GM19328 (cell line): ENCODE results near the gene NFIB.

ENCODE experiments used
- ATAC-seq: cut with Tn5 transposase; IDR thresholded peaks from one replicate; pipeline ENCODE4 v1.9.1; 2021; ENCODE audit warnings: mild to moderate bottlenecking, moderate library complexity; ENCODE audit not compliant: unreplicated experiment

The NFIB gene

GRCh38 chr9:14307989-14308852 is 5.7 kb downstream of the NFIB start:
- ATAC-seq: no peak

DNA sequence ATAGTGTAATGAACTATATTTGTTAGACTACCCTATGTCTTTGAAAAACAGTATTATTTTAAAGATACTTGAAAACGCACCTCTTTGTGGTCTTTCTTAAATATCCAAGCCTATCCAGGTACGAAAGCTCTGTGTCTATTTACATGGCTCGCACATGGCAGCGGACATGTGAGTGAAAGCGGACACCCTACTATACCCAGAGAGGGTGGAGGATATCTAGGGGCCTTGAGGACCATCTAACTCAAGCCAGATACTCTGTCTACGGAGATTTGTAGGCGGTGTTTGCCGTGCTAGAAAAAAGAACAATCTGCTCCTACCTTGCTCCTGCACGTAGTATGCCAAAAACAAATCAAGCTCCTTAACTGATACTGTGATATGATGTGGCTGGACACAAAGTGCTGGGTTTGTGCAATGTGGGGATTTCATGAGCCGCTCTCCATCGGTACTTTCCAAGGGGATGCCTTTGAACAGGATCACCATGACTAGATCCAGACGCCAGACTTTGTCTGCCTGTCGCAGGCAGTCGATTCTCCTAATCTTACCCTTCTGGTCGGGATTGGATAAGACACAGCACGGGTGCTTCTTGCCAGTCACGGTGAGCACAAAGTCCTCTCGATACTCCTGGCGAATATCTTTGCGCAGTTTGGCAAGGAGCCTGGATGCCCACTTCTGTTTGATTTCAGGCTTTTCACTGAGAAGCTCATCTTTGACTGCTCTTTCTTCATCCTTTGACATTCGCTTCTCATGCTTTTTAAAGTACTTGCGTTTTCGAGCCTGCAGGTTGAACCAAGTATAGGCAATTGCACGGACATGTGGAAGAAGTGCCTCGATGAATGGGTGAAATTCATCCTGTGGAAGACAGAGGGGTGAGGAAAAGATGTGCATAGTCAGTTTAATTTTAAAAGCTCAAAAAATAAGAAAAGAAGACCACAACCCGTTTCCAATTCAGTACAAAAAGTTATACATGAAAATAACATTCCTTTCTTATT is 7.0 kb downstream of the NFIB start:
- no peak for ATAC-seq

DNA sequence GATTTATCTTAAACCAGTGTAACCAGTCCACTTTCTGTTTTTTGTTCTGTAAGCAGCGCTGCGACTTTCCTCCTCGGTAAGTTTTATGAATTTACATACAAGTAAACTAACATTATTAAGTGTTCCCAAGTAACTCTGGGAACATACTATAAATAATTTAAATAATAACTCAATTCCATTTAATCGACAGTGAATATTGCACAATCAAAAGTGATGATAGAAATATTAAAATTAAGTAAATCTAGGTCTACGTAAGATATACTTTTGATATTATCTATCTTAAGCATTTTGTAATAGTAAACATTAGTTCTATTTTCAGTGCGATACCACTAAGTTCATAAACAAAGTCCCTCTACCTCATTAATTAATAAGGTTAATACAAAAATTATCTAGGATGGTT is 7.8 kb downstream of the NFIB start:
- ATAC-seq: no peak

DNA sequence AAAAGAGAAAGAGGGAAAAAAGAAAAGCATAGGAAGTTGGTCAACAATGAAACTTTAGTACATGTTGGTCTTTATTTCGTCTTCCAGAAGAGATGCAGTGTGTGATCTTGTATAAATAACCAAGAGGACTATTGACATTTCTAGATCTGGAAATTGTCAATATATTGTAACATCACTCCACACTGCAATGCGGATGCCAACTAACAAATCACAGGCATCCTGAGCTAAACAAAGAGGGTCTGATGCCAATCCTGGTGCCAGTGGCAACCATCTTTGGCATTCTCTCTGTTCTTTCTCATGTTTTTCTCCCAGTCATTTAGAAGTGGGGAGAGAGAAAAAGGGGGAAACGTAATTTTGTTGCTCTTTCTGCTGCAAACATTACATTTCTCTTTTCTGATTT is 9.7 kb downstream of the NFIB start:
- no peak for ATAC-seq

- ATAC-seq: no peak
Measured at GRCh38 chr9:14303521-14303920, 10.4 kb downstream of the NFIB start.

DNA sequence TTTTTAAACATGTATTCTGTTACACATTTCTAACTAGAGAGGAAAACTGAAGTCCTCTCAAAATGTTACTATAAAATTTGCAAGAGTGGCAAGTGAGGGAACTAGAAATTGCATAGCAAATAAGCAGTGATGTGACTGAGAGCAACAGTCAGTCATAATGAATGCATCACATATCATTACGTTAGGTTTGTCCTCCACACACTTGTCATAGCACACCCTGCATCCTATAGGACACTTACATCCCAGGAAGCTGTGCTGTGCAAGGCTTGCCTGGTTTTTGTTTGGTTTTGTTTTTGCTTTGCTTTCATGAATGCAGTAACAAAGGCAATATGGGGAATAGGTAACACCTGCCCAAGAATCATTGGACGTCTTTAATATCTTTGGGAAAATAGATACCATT is 10.8 kb downstream of the NFIB start:
- no peak for ATAC-seq

GRCh38 chr9:14302405-14302804 is 11.5 kb downstream of the NFIB start:
- no peak for ATAC-seq

GRCh38 chr9:14301583-14302021 is 12.3 kb downstream of the NFIB start:
- ATAC-seq: no peak

DNA sequence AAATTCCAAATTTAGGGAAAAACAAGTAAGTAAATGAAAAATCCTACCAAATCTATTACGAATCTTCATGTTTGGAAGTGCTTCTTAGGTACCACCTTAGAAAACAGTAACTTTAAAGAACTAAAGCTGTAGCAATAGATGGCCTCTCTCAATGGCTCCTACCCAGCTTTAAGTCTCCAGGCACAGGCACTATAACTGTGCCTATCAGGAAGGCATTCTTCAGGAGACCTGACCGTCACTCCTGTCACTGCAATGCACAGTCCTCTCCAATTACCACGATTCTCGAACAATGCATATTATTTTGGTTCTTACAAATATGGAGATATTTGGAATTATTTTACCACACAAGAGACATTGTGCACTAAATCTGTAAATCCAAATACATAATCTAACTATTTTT is 12.9 kb downstream of the NFIB start:
- no peak for ATAC-seq

DNA sequence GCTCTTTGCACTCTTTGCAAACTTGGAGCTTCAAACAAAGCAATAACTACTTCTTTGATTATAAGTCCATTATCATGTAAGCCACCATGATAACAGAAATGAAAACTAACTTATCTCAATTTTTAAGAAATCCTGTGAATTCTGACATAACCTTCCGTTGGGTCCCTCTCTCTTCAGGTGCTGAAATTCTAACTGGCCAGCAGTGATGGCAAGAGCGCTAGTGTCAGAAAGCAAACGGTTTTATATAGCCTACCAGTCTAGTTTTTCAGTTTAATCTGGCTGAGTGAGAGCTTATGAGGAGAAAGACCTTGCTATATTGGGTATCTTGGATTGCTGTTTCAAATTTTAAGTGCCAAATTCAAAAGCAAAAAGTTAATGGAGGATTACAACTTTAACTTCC is 13.4 kb downstream of the NFIB start:
- no peak for ATAC-seq

DNA sequence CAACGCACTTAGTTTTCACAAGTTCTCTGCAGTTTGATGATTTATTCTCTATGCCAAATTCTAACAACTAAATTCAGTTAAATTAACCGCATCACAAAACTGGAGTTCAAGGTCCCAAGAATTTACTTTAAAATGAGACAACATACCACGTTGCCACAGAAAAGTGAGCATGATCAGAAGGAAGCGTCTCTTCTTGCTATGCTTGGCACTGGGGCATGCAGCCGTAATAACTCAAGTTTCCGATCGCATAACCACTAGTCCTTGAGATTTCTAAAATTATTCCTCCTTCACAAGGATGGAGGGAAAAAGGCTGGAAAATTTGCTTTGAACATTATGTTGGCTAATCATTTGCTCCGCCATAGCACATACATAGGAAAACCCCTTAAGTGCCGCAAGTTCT is 13.9 kb downstream of the NFIB start:
- no peak for ATAC-seq

GRCh38 chr9:14298601-14299022 is 15.3 kb downstream of the NFIB start:
- no peak for ATAC-seq

DNA sequence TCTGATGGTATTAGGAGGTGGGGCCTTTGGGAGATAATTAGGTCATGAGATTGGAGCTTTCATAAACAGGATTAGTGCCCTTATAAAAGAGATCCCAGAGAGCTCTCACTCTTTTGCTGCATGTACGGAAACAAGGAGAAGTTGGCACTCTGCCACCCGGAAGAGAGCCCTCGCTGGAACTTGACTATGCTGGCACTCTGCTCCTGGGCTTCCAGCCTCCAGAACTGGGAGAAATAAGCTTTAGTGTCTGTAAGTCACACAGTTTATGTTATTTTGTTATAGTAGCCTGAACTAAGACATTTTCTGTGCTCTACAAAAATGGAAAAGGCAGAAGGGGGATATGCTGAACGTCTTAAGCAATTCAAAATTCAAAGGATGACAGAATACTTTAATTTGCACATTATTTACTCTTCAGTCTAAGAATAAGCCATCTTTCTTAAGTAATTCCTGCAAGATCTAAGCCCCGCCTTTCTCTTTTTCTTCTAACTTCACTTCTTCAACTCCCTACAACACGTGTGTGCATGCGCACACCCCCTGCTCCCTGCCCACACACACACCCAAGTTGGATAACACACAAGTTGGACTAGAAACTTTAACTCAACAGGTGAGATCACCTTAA is 17.3 kb downstream of the NFIB start:
- ATAC-seq: no peak

GRCh38 chr9:14294659-14295058 is 19.3 kb downstream of the NFIB start:
- ATAC-seq: no peak

- ATAC-seq: no peak
Measured at GRCh38 chr9:14293801-14294200, 20.1 kb downstream of the NFIB start.

DNA sequence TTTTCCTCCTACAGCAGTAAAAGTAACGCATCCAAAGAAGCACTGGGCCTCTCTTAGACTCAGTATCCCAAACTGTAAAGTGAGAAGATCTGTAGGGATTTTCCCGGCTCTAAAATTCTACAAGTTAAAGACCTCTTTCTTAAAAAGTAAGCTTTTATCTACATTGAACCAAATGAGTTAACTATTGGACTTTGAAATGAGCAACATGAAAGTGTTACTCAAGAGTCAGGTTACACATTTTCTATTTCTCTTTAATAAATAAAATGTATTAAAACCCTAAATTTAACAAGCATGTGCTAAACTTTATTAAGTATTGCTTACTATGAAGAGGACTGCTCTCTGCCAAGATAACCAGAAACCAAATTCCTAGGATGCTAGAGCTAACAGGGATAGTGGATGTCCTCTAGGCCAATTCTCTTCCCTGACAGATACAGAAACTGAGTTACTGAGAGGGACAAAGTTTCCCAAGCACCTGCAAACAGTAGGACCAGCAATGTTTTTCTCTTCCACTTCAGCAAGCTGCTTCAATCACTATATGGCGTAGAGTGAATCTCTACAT is 21.7 kb downstream of the NFIB start:
- ATAC-seq: no peak

DNA sequence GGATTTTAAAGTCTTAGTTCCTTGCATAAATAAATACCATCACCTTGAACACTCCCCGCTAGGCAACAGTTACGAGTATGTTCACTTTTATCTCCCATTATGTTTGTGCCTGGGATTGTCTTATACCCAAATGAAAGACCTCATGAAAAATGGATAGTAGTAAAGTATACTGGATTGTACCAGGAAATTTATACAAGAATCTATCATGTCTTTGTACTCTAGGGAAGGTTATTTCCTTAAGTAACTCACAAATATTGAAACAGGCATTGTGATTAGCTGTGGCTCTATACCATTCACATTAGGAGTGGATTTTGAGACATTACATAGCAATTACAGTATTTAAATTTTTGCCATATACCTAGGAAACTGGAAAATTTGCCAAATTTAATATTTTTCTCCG is 24.0 kb downstream of the NFIB start:
- no peak for ATAC-seq

DNA sequence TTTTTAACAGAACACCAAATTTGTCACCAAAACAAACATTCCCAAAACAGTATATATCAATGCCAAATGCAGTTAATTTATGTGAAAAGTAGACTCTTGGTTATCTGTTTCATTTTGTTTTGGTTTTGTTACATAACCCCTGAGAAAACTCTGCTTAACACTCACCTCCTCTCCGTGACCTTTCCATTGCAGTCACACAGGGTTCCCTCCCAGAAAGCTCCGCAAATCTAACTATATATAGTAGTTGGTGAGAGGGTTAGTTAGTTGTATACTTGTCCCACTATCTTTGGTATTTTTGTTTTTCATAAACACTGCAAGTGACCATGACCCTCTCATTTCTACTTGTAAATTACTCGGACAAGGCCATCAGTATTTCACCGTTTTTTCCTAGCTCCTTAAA is 25.5 kb downstream of the NFIB start:
- ATAC-seq: no peak

DNA sequence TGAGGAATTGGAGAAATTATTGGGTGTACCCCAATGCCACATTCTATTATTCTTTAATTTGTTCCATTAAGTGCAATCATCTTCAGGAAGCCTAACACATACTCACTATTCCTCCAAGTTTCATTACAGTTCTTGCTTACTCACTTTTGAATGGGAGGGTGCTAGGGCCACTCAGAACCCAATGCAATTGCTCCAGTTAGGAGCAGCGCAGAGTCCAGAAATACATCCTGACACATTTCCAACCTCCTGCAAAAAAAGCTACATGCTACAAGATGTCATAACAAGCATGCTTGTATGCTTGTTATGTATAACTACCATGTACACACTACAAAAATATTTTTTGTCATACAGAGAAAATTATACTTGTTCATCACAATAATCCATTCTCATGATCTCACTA is 27.8 kb downstream of the NFIB start:
- ATAC-seq: no peak

GRCh38 chr9:14283276-14283675 is 30.7 kb downstream of the NFIB start:
- no peak for ATAC-seq

GRCh38 chr9:14281876-14282275 is 32.1 kb downstream of the NFIB start:
- ATAC-seq: no peak
